Measurements from ENCODE around the gene ATP6V0E1. TPM values are rescaled to one million over a fixed set of nuclear protein-coding genes. Genes with fewer than 3 reads are reported as not detected.

ATP6V0E1 gene
- total RNA-seq, 1 experiment from 2014 or later = 84.6 TPM

- CTCF ChIA-PET = no interaction called here
- H3K36me3 ChIP-seq (ENCODE audit: control insufficient read depth in 1 of 2, insufficient read depth in 2 of 2, low read length in 2 of 2) = peaks cover 0 to 8% of the 10 kb centered on the region in 2 experiments; a peak in 2 of 4 replicates
- H3K27me3 ChIP-seq (ENCODE audit: insufficient read depth, low read length) = no peaks in the 10 kb centered on the region
- DNase-seq (ENCODE audit: low read depth, low spot score) = no peak
- H3K9me2 ChIP-seq (ENCODE audit: insufficient read depth) = no peaks in the 10 kb centered on the region
- H3K79me2 ChIP-seq (ENCODE audit: insufficient read depth, low read length) = peaks cover 56% of the 10 kb centered on the region
- H2AFZ ChIP-seq (ENCODE audit: low read depth, low read length, poor library complexity, severe bottlenecking) = no peak overlapping the region
- RAD21 ChIA-PET (ENCODE audit: low non-redundant PET in 1 of 2, low total read pairs in 2 of 2, uncharacterized antibody in 2 of 2, unreplicated experiment in 2 of 2) = no interaction called here
- H3K9me3 ChIP-seq (ENCODE audit: control insufficient read depth in 1 of 2, insufficient read depth in 1 of 2, low read depth in 1 of 2, low read length in 2 of 2) = no peaks in the 10 kb centered on the region
- H3K4me2 ChIP-seq (ENCODE audit: low read length) = no peak overlapping the region
- POLR2A ChIA-PET = no interaction called here
- no peak overlapping the region for H3K9ac ChIP-seq (ENCODE audit: low read length)
- H3K27ac ChIP-seq (ENCODE audit: low read depth, low read length) = no peak overlapping the region
- TF ChIP-seq YY1 (IDR thresholded peaks at IDR 0.05; ENCODE audit: extremely low read depth, insufficient replicate concordance, low read depth, low read length) = no peak
- TF ChIP-seq CBX3 (IDR thresholded peaks at IDR 0.05; ENCODE audit: low read depth) = no peak
- TF ChIP-seq SIN3A (IDR thresholded peaks at IDR 0.05; ENCODE audit: low read depth) = no peak
- TF ChIP-seq CEBPB (IDR thresholded peaks at IDR 0.05; ENCODE audit: low read depth) = no peak
- no peak for TF ChIP-seq ZBTB33 (IDR thresholded peaks at IDR 0.05; ENCODE audit: extremely low read depth, insufficient replicate concordance, low read length)
- no peak for TF ChIP-seq EGR1 (IDR thresholded peaks at IDR 0.05; ENCODE audit: low read depth)
- intact Hi-C loops (cut with micrococcal nuclease) = no loop called here
- H3K4me3 ChIP-seq (replicated peaks in 1 of 2; ENCODE audit: low read depth in 1 of 2, low read length in 2 of 2) = no peak overlapping the region
- BruUV-seq (replicated peaks) = no TSS peak
- H3K4me1 ChIP-seq (ENCODE audit: control insufficient read depth in 1 of 2, insufficient read depth in 2 of 2, low read length in 2 of 2) = no peaks in the 10 kb centered on the region
- no peaks in the 10 kb centered on the region for H4K20me1 ChIP-seq (ENCODE audit: insufficient read depth)
- no peak for ATAC-seq
Observed at GRCh38 chr5:173001229-173001841, 17.8 kb downstream of the ATP6V0E1 start.

- Histone ChIP-seq H3K27ac (ENCODE audit: low read depth, low read length) (no peak overlapping the region), H3K4me1 (ENCODE audit: control insufficient read depth in 1 of 2, insufficient read depth in 2 of 2, low read length in 2 of 2) (peaks cover 9 to 12% of the 10 kb centered on the region in 2 experiments; a peak in 3 of 4 replicates), H3K36me3 (ENCODE audit: control insufficient read depth in 1 of 2, insufficient read depth in 2 of 2, low read length in 2 of 2) (no peaks in the 10 kb centered on the region), H3K4me2 (ENCODE audit: low read length) (no peak overlapping the region), H3K27me3 (ENCODE audit: insufficient read depth, low read length) (no peaks in the 10 kb centered on the region), H3K9me3 (ENCODE audit: control insufficient read depth in 1 of 2, insufficient read depth in 1 of 2, low read depth in 1 of 2, low read length in 2 of 2) (no peaks in the 10 kb centered on the region), H3K79me2 (ENCODE audit: insufficient read depth, low read length) (peaks cover 73% of the 10 kb centered on the region), H3K4me3 (replicated peaks in 1 of 2; ENCODE audit: low read depth in 1 of 2, low read length in 2 of 2) (no peak overlapping the region), H3K9me2 (ENCODE audit: insufficient read depth) (no peaks in the 10 kb centered on the region), H3K9ac (ENCODE audit: low read length) (no peak overlapping the region), H2AFZ (ENCODE audit: low read depth, low read length, poor library complexity, severe bottlenecking) (no peak overlapping the region), H4K20me1 (ENCODE audit: insufficient read depth) (no peaks in the 10 kb centered on the region)
- ChIA-PET POLR2A (interaction anchor here (1.2 kb wide), 1 partner anchor 13 kb away, joined by 3 read pairs; no protein-coding TSS in a partner anchor), RAD21 (ENCODE audit: low non-redundant PET in 1 of 2, low total read pairs in 2 of 2, uncharacterized antibody in 2 of 2, unreplicated experiment in 2 of 2) (no interaction called here), CTCF (no interaction called here)
- DNase-seq (ENCODE audit: low read depth, low spot score) (no peak), ATAC-seq (no peak)
- no peak for TF ChIP-seq POLR2A (IDR thresholded peaks at IDR 0.05; ENCODE audit: borderline replicate concordance, extremely low read depth, insufficient read depth, insufficient read length)
- TF ChIP-seq ZFX (IDR thresholded peaks at IDR 0.05) = no peak
- intact Hi-C loops (cut with micrococcal nuclease) = no loop called here
- BruUV-seq (replicated peaks) = no TSS peak
Observed at GRCh38 chr5:173003360-173003759, 19.8 kb downstream of the ATP6V0E1 start.

Measured in HCT116 (cell line).